ENCODE measurements around the gene KAT14.

DNA sequence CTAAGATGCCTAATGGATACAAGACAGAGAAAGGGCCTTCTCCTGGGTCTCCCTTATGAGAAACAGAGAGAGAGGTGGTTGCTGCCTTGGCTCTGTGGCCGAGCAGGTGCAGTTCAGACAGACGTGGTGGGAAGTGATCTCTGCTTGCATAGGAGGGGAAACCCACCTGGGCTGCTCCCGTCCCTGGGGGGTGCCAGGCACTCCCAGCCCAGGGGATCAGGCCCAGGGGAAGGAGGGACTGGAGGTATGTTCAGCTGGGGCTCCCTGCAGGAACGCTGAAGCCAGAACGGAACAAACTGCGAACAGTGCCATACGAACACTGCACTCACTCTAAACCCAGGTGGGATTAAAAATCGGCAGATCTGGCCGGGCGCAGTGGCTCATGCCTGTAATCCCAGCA lies 44.3 kb upstream of the KAT14 start:
- TF ChIP-seq CTCF (conservative IDR thresholded peaks at IDR 0.05 in 1 of 2, IDR thresholded peaks at IDR 0.05 in 1 of 2; ENCODE audit: extremely low read depth in 1 of 2, insufficient read depth in 1 of 2, low read depth in 1 of 2, low read length in 2 of 2): no peak
- TF ChIP-seq EZH2 (IDR thresholded peaks at IDR 0.05; ENCODE audit: borderline replicate concordance, low read length): no peak
